Panc1 (cell line): ENCODE data around the gene ELOA.

Experiments used
- POLR2AphosphoS5 ChIP-seq: IDR thresholded peaks from 2 replicates; pipeline ENCODE4 v1.6.1; 2012; ENCODE audit warnings: mild to moderate bottlenecking, low read depth, low read length, moderate library complexity
- SIN3A ChIP-seq: IDR thresholded peaks from 2 replicates; pipeline ENCODE4 v1.6.1; 2012; ENCODE audit warnings: low read depth, mild to moderate bottlenecking, low read length, moderate library complexity, borderline replicate concordance; ENCODE audit not compliant: insufficient read depth
- TCF7L2 ChIP-seq: IDR thresholded peaks from 2 replicates; pipeline ENCODE4 v1.6.1; 2011; ENCODE audit warnings: mild to moderate bottlenecking, low read depth, low read length, inconsistent platforms
- TF ChIP-seq, protein P1 (sequence below): fragments of 450-650 bp; IDR thresholded peaks from 2 replicates; pipeline ENCODE4 v1.5.1; 2017; ENCODE audit warnings: mild to moderate bottlenecking
- TF ChIP-seq, protein P2 (sequence below), 2 experiments: IDR thresholded peaks; 2 replicates each; pipeline ENCODE4 v1.6.1; 2011 to 2012; ENCODE audit warnings: low read depth in 2 of 2, control low read depth in 1 of 2, low read length in 1 of 2, mild to moderate bottlenecking in 1 of 2, moderate library complexity in 1 of 2; ENCODE audit not compliant: insufficient read depth in 1 of 2

DNA sequence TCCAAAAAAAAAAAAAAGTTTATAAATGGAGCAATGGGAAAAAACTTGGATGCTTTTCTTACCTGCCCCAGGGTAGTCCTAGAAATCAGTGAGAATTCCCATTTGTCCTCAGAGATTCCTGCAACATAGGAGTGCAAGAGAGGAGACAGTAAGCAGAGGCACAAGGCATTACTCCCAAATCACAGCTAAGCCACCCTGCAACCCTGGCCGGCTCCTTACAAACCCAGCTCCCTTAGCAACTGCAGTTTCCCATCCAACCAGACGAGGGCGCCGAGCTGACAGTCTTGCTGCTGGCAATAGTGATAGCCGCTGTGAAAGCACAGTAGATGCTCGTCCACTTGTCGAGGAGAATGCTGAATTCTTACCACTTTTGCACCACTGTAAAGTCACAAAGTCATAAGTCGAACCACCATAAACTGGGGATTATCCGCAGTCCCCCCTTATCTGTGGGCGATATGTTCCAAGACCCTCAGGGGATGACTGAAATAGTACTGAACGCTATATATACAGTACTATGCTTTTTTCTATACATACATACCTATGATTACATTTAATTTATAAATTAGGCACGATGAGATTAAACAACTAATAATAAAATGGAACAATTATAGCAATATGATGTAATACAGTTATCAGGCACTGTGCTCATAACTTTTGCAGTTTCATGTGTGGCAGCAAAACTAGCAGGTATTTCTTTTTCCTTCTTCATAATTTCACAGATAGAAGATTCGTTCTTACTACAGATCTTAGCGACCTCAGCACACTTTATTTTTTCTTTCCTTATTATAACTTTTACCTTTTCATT lies 29.0 kb downstream of the ELOA start:
- TF ChIP-seq, protein P1, sequence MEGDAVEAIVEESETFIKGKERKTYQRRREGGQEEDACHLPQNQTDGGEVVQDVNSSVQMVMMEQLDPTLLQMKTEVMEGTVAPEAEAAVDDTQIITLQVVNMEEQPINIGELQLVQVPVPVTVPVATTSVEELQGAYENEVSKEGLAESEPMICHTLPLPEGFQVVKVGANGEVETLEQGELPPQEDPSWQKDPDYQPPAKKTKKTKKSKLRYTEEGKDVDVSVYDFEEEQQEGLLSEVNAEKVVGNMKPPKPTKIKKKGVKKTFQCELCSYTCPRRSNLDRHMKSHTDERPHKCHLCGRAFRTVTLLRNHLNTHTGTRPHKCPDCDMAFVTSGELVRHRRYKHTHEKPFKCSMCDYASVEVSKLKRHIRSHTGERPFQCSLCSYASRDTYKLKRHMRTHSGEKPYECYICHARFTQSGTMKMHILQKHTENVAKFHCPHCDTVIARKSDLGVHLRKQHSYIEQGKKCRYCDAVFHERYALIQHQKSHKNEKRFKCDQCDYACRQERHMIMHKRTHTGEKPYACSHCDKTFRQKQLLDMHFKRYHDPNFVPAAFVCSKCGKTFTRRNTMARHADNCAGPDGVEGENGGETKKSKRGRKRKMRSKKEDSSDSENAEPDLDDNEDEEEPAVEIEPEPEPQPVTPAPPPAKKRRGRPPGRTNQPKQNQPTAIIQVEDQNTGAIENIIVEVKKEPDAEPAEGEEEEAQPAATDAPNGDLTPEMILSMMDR: peak; percentile 98
- TF ChIP-seq POLR2AphosphoS5: no peak
- 0 out of 2 replicates have a peak, but pooled peaks have one; percentile 44 for TF ChIP-seq SIN3A
- TF ChIP-seq, protein P2, sequence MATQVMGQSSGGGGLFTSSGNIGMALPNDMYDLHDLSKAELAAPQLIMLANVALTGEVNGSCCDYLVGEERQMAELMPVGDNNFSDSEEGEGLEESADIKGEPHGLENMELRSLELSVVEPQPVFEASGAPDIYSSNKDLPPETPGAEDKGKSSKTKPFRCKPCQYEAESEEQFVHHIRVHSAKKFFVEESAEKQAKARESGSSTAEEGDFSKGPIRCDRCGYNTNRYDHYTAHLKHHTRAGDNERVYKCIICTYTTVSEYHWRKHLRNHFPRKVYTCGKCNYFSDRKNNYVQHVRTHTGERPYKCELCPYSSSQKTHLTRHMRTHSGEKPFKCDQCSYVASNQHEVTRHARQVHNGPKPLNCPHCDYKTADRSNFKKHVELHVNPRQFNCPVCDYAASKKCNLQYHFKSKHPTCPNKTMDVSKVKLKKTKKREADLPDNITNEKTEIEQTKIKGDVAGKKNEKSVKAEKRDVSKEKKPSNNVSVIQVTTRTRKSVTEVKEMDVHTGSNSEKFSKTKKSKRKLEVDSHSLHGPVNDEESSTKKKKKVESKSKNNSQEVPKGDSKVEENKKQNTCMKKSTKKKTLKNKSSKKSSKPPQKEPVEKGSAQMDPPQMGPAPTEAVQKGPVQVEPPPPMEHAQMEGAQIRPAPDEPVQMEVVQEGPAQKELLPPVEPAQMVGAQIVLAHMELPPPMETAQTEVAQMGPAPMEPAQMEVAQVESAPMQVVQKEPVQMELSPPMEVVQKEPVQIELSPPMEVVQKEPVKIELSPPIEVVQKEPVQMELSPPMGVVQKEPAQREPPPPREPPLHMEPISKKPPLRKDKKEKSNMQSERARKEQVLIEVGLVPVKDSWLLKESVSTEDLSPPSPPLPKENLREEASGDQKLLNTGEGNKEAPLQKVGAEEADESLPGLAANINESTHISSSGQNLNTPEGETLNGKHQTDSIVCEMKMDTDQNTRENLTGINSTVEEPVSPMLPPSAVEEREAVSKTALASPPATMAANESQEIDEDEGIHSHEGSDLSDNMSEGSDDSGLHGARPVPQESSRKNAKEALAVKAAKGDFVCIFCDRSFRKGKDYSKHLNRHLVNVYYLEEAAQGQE (IDR thresholded peaks at IDR 0.05; ENCODE audit: insufficient read depth in 1 of 2, low read depth in 2 of 2, low read length in 1 of 2): no peak
- TF ChIP-seq TCF7L2: no peak
